ENCODE measurements around the gene DLG5.

DLG5 gene

DNA sequence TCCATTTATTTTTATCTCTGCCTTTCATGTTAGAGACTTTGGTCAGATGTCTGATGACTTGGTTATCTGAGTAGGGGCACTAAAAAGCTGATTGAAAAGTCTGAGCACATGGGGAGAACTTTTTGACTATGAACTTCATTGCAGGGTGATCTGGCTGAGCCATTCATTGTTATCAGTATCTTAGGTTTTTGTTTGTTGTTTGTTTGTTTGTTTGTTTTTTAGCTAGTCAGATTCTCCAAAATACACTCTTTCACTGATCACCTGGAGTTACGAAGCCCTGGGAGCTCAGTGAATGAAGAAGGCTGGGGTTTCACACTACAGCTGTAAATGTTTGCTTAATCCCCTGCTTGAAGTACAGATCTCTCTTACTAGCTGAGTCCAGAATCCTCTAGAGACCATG lies 28.6 kb upstream of the DLG5 start:
- POLR2A ChIA-PET (ENCODE audit: low non-redundant PET): interaction anchor here (0.6 kb wide), 1 partner anchor 23 kb away, joined by 4 read pairs; no protein-coding TSS in a partner anchor
- H3K27ac ChIP-seq: no peak overlapping the region
- DNase-seq (ENCODE audit: low spot score): no peak
- no peak for TF ChIP-seq CTCF (conservative IDR thresholded peaks at IDR 0.05; ENCODE audit: low read depth)
- CTCF ChIA-PET: interaction anchor here (1.2 to 1.3 kb wide), 2 partner anchors 14 to 108 kb away, joined by 3 to 8 read pairs; no protein-coding TSS in a partner anchor

DNA sequence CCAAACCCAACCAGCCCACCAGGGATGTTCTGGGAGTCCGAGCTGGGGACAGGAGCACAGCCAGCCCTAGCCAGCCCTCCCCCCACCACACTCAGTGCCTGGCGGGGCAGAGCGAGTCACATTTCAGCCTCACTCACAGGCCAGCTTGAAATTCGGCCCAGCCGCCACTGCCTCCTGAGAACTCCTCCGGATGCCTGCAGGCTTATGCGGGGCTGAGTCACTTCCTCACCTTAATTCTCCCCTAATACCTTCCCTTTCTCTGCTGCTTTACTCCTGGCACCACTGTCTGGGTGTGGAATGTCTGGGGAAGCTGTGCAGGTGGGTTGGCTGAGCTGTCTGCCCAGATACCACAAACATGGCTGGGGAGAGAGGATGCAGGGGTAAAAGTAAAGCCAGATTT lies 22.6 kb upstream of the DLG5 start:
- peak overlapping the region; percentile 94 for H3K27ac ChIP-seq
- no peak for TF ChIP-seq CTCF (conservative IDR thresholded peaks at IDR 0.05; ENCODE audit: low read depth)
- peak; percentile 96 for DNase-seq (ENCODE audit: low spot score)
- ChIA-PET CTCF (interaction anchor here (0.8 to 0.9 kb wide), 2 partner anchors 18 to 80 kb away, joined by 3 to 7 read pairs; partner anchors contain the start of gene POLR3A), POLR2A (ENCODE audit: low non-redundant PET) (interaction anchor here (0.6 to 1.3 kb wide), 3 partner anchors 23 to 81 kb away, joined by 3 to 5 read pairs (median 5); no protein-coding TSS in a partner anchor)

DNA sequence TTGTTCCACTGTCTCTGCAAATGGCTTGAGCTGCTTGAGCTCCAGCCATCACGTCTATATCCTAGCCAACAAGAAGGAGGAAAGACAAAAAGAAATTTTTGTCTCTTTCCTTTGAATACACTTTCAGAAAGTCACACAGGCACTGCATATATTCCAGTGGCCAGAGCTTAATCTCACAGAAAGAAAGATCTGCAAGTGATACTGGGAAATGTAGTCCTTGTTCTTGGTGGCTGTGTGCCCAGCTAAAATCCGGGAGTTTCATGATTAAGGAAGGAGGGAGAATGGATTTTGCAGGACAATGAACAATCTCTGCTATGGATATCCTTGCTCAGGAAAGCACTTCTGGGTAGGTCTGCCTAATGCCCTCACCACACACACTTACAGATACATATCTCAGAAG lies 19.5 kb upstream of the DLG5 start:
- no peak for TF ChIP-seq CTCF (conservative IDR thresholded peaks at IDR 0.05; ENCODE audit: low read depth)
- no peak for DNase-seq (ENCODE audit: low spot score)
- H3K27ac ChIP-seq: no peak overlapping the region
- CTCF ChIA-PET: no interaction called here
- POLR2A ChIA-PET (ENCODE audit: low non-redundant PET): interaction anchor here (0.9 kb wide), 1 partner anchor 47 kb away, joined by 4 read pairs; no protein-coding TSS in a partner anchor

- ChIA-PET POLR2A (ENCODE audit: low non-redundant PET) (no interaction called here), CTCF (interaction anchor here (0.8 kb wide), 1 partner anchor 75 kb away, joined by 3 read pairs; no protein-coding TSS in a partner anchor)
- TF ChIP-seq CTCF (conservative IDR thresholded peaks at IDR 0.05; ENCODE audit: low read depth): no peak
- H3K27ac ChIP-seq: peak overlapping the region; percentile 95
- no peak for DNase-seq (ENCODE audit: low spot score)
Observed at GRCh38 chr10:77944519-77944918, 18.0 kb upstream of the DLG5 start.

GRCh38 chr10:77943121-77943901 lies 16.8 kb upstream of the DLG5 start:
- POLR2A ChIA-PET (ENCODE audit: low non-redundant PET): interaction anchor here (0.6 to 1.1 kb wide), 2 partner anchors 14 to 39 kb away, joined by 3 to 4 read pairs; no protein-coding TSS in a partner anchor
- CTCF ChIA-PET: no interaction called here
- H3K27ac ChIP-seq: peak overlapping the region; percentile 95
- peak; percentile 88 for DNase-seq (ENCODE audit: low spot score)
- no peak for TF ChIP-seq CTCF (conservative IDR thresholded peaks at IDR 0.05; ENCODE audit: low read depth)

- ChIA-PET CTCF (interaction anchor here (0.5 to 0.8 kb wide), 2 partner anchors 18 to 83 kb away, joined by 3 read pairs; no protein-coding TSS in a partner anchor), POLR2A (ENCODE audit: low non-redundant PET) (interaction anchor here (0.7 to 1.1 kb wide), 3 partner anchors 9 to 99 kb away, joined by 3 to 8 read pairs (median 4); no protein-coding TSS in a partner anchor)
- DNase-seq (ENCODE audit: low spot score): no peak
- TF ChIP-seq CTCF (conservative IDR thresholded peaks at IDR 0.05; ENCODE audit: low read depth): no peak
- H3K27ac ChIP-seq: peak overlapping the region; percentile 95
Observed at GRCh38 chr10:77941790-77942189, 15.2 kb upstream of the DLG5 start.
